ENCODE results near the gene ZNF792.

Gene ZNF792

DNA sequence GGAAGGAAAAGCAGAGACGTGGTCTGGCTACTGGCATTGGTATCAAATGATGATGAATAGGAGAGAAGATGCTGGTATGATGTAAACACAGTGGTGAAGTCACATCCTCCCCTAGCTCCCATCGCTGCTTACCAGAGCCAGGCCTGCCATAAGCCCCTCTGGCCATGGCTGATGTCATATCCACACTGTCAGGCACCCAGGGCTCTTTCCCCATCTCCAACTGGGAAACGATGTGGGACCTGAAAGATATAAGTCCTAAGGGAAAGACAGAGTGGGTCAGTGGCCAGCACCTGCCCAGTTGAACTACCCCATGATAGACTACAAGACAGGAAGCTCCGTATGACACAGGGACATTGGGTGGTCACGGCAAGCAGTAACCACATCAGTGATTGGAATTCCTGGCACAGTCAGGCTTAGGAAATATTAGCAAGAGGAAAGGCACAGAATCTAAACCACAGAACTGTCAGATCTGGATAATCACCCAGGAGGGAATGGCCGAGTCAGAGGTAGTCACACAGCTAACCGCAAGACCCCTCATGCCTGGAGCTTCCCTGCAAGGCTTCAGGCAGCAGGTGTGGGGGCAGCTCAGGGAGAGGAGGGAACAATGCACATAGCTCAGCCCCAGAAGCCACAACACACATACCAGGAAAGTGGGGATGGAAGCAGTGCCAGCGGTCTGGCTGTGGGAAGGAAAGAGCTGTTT, 3.8 kb downstream of the ZNF792 start:
- TF ChIP-seq CTCF (IDR thresholded peaks at IDR 0.05; ENCODE audit: low read length, missing control alignments): no peak
- peak; percentile 65 for DNase-seq (ENCODE audit: low read depth)
- H3K4me3 ChIP-seq (replicated peaks; ENCODE audit: low read depth, low read length): no peak overlapping the region

- no peak overlapping the region for H3K4me3 ChIP-seq (replicated peaks; ENCODE audit: low read depth, low read length)
- TF ChIP-seq CTCF (IDR thresholded peaks at IDR 0.05; ENCODE audit: low read length, missing control alignments): no peak
- DNase-seq (ENCODE audit: low read depth): no peak
Observed at GRCh38 chr19:34959021-34959420, 5.0 kb downstream of the ZNF792 start.

DNA sequence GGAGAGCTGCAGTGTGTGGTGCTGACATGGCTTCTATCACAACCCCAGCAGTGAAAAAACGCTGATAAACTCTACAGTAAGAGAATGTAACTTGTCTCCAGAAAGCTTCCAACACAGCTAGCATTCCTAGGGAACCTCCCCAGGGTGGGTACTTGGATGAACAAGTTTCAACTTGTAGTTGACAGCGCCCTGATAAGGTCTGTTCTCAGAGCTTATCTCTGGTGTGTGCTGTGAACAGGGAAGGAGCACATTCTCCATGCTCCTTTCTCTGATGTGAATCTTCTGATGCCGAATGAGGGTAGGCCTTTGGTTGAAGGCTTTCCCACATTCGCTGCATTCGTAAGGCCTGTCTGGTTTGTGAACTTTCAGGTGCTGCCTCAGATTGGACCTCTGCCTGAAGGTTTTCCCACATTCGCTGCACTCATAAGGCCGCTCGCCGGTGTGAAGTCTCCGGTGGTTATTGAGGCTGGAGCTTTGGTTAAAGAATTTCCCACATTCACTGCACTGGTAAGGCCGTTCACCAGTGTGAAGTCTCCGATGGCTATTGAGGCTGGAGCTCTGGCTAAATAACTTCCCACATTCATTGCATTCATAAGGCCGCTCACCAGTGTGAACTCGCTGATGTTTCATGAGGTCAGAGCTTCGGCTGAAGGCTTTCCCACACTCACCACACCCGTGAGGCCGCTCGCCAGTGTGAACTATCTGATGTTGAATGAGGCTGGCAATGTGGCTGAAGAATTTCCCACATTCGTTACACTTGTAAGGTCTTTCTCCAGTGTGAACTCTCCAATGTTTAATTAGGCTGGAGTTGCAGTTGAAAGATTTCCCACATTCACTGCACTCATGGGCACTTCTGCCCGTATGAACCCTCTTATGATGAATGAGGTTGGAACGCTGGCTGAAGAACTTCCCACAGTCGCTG, 5.9 kb downstream of the ZNF792 start:
- no peak for DNase-seq (ENCODE audit: low read depth)
- no peak for TF ChIP-seq CTCF (IDR thresholded peaks at IDR 0.05; ENCODE audit: low read length, missing control alignments)
- H3K4me3 ChIP-seq (replicated peaks; ENCODE audit: low read depth, low read length): no peak overlapping the region

DNA sequence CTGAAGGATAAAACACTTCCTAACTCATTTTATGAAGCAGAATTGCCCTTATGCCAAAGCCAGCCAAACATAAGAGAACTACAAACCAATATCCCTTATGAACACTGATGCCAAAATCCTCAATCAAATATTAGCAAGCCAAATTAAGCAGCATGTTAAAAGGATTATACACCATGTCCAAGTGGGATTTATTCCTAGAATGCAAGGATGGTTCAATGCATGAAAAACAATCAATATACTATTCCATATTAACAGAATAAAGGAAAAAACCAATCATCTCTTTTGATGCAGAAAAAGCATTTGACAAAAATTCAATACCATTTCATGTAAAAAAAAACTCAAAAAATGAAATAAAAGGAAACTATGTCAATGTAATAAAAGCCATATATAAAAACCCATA, 10.9 kb downstream of the ZNF792 start:
- no peak overlapping the region for H3K4me3 ChIP-seq (replicated peaks; ENCODE audit: low read depth, low read length)
- no peak for TF ChIP-seq CTCF (IDR thresholded peaks at IDR 0.05; ENCODE audit: low read length, missing control alignments)
- no peak for DNase-seq (ENCODE audit: low read depth)

DNA sequence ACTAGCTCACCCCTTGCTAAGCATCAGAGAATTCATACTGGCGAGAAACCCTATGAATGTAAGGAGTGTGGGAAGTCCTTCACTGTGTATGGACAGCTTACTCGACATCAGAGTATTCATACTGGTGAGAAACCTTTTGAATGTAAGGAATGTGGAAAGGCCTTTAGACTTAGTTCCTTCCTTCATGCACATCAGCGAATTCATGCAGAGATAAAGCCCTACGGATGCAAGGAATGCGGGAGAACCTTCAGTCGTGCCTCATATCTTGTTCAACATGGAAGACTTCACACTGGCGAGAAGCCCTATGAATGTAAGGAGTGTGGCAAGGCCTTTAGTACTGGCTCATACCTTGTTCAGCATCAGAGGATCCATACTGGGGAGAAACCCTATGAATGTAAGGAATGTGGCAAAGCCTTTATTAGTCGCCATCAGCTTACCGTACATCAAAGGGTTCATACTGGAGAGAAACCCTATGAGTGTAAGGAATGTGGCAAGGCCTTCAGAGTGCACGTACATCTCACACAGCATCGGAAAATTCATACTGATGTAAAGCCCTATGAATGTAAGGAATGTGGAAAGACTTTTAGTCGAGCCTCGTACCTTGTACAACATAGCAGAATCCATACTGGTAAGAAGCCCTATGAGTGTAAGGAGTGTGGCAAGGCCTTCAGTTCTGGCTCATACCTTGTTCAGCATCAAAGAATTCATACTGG, 20.0 kb downstream of the ZNF792 start:
- no peak for TF ChIP-seq CTCF (IDR thresholded peaks at IDR 0.05; ENCODE audit: low read length, missing control alignments)
- DNase-seq (ENCODE audit: low read depth): no peak
- H3K4me3 ChIP-seq (replicated peaks; ENCODE audit: low read depth, low read length): no peak overlapping the region

DNA sequence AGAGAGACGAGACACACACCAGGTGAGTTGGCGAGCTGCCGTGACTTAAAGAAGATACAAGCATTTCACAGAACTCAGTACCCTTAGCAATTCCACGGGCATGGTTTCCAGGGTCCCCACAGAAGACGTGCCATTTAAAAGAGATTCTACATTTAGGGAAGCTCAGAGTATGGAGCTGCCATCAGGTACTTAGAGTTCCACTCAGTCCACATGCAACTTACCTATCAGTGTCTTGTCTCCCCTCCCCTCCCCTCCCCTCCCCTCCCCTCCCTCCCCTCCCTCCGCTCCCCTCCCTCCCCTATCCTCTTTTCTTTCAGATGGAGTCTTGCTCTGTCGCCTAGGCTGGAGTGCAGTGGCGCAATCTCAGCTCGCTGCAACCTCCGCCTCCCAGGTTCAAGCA, 25.1 kb downstream of the ZNF792 start:
- H3K4me3 ChIP-seq (replicated peaks; ENCODE audit: low read depth, low read length): no peak overlapping the region
- TF ChIP-seq CTCF (IDR thresholded peaks at IDR 0.05; ENCODE audit: low read length, missing control alignments): no peak
- no peak for DNase-seq (ENCODE audit: low read depth)
